ENCODE data around the gene FKBP11. TPM values are rescaled to one million over a fixed set of nuclear protein-coding genes. Genes with fewer than 3 reads are reported as not detected.

Gene FKBP11
- 13.0 and 19.2 TPM in 2 replicates for total RNA-seq

GRCh38 chr12:48925304-48926011 lies at the start of gene FKBP11:
FKBP11 (minus strand) TSS chr12:48925492; CDS start chr12:48925428, 64 bp downstream.

DNA sequence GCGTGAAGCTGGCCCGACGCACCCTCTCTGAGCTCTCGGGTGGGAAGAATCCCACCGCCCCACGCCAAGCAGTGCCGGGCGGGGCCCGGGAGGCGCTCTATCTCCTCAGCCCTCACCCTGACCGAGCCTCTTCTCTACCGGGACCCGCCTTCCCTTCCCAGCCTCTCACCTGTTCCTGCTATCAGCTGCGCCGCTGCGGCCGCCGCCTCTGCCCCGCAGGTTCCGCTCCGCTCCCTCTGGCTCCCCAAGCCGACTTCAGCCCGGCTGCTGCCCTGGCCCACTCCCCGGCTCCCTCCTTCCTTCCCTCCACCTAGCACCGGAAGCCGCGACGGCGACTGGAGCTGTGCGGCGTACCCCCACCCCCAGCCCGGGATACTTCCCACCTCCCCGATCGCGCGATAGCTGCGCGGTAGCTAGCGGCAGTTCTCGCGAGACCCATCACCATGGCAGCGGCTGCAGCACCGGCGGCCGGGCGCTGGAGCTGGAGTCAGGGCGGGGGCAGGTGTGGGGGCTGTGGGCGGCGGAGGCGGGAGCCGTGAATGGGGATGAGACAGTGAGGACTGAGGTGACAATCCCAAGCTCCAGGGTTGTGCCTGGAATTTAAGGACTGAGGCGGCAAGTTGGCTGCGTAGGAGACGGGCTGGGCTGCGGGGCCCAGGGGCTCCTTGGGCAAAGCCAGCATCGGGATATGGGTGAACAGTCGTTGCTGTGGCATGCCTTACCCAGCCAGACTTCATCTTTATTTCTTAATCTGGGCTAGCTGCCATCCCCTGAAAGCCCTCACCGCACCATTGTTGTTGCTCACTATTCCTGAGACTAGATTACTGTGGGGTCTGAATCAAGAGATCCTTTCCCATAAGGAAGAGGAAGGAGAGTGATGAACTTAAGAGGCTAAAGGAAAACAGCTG lies 32.1 kb upstream of the FKBP11 start, which contains the start of gene ARF3:
Gene ARF3 (minus strand): TSS at position 347 of the 908 bp plus-strand sequence. CDS start 16,392 bp downstream, outside the sequence.

Other genes starting within 250 kb of the FKBP11 start
- gene KANSL2, start 243.3 kb downstream of the FKBP11 start, total RNA-seq, result 38.4 and 39.7 TPM in 2 replicates
- gene CCNT1, start 208.8 kb downstream of the FKBP11 start, total RNA-seq, result 19.3 and 24.4 TPM in 2 replicates
- 34.6 and 55.4 TPM in 2 replicates for gene ADCY6, start 136.4 kb downstream of the FKBP11 start, total RNA-seq
- 15.7 and 20.0 TPM in 2 replicates for gene CACNB3, start 107.0 kb downstream of the FKBP11 start, total RNA-seq
- gene DDX23, start 73.3 kb downstream of the FKBP11 start, total RNA-seq, result 98.9 and 102 TPM in 2 replicates
- 1.5 and 2.9 TPM in 2 replicates for gene RND1, start 59.6 kb downstream of the FKBP11 start, total RNA-seq
- 37.4 and 38.4 TPM in 2 replicates for gene ARF3, start 32.0 kb upstream of the FKBP11 start, total RNA-seq
- gene WNT10B, start 46.2 kb upstream of the FKBP11 start, total RNA-seq, result 0.09 TPM in 1 of 2 replicates, not detected in the other
- not detected in 2 replicates for gene WNT1, start 52.8 kb upstream of the FKBP11 start, total RNA-seq
- 0.09 TPM in 2 replicates for gene DDN, start 73.9 kb upstream of the FKBP11 start, total RNA-seq
- 45.0 and 48.8 TPM in 2 replicates for gene PRKAG1, start 93.3 kb upstream of the FKBP11 start, total RNA-seq
- gene KMT2D, start 135.3 kb upstream of the FKBP11 start, total RNA-seq, result 36.2 and 58.5 TPM in 2 replicates
- 0.94 and 2.1 TPM in 2 replicates for gene RHEBL1, start 144.5 kb upstream of the FKBP11 start, total RNA-seq
- 7.5 and 7.8 TPM in 2 replicates for gene DHH, start 169.3 kb upstream of the FKBP11 start, total RNA-seq
- 73.7 and 107 TPM in 2 replicates for gene LMBR1L, start 185.4 kb upstream of the FKBP11 start, total RNA-seq
- 1,723 and 2,063 TPM in 2 replicates for gene TUBA1B, start 205.9 kb upstream of the FKBP11 start, total RNA-seq

Data from endothelial cell of coronary artery (primary cell).